Calu3 (cell line): ENCODE data around the gene CALY. TPM values are rescaled to one million over a fixed set of nuclear protein-coding genes. Genes with fewer than 3 reads are reported as not detected.

Experiments used
- BruUV-seq: library from RNA; stranded (reverse); fragments of 400-500 nt; replicated peaks from 2 replicates; lab custom pipeline; 2021; lab: Mats Ljungman, UMichigan
- CTCF ChIA-PET: fragments of 300-600 bp; sonication (Branson Sonifier 250); formaldehyde crosslinking; loops from one replicate; lab custom pipeline; 2022; ENCODE audit warnings: antibody characterized with exemption; lab: Charles Lee
- DNase-seq: peaks from one replicate; pipeline ENCODE4 v3.0.0; 2022
- H3K27ac Mint-ChIP-seq: one replicate; pipeline ENCODE4 v1.8.0; 2022; ENCODE audit warnings: mixed read lengths; ENCODE audit not compliant: unreplicated experiment
- H3K27me3 Mint-ChIP-seq: one replicate; pipeline ENCODE4 v1.8.0; 2022; ENCODE audit warnings: mixed read lengths; ENCODE audit not compliant: unreplicated experiment
- H3K36me3 Mint-ChIP-seq: one replicate; pipeline ENCODE4 v1.8.0; 2022; ENCODE audit warnings: mild to moderate bottlenecking, moderate library complexity, mixed read lengths; ENCODE audit not compliant: insufficient read depth, unreplicated experiment
- H3K4me1 Mint-ChIP-seq: one replicate; pipeline ENCODE4 v1.8.0; 2022; ENCODE audit warnings: mild to moderate bottlenecking, low read depth, mixed read lengths; ENCODE audit not compliant: unreplicated experiment
- H3K4me3 Mint-ChIP-seq: one replicate; pipeline ENCODE4 v1.8.0; 2022; ENCODE audit warnings: mild to moderate bottlenecking, low read depth, moderate library complexity, mixed read lengths; ENCODE audit not compliant: unreplicated experiment
- H3K9me3 Mint-ChIP-seq: one replicate; pipeline ENCODE4 v1.8.0; 2022; ENCODE audit warnings: low read depth, mixed read lengths; ENCODE audit not compliant: unreplicated experiment
- CTCF ChIP-seq: fragments of 200-600 bp; IDR thresholded peaks from one replicate; pipeline ENCODE4 v1.8.0; 2022; ENCODE audit warnings: antibody characterized with exemption; ENCODE audit not compliant: unreplicated experiment
- intact Hi-C: fragments of 100-400 bp; cut with micrococcal nuclease; formaldehyde crosslinking; loops from one replicate; pipeline ENCODE4 v1.10.0; 2022; ENCODE audit not compliant: unreplicated experiment
- total RNA-seq: library from RNA; stranded (reverse); gene quantifications from 2 replicates; pipeline ENCODE4 v1.2.3, GENCODE V29; 2022

The CALY gene
- total RNA-seq, 1 experiment from 2014 or later, result not detected

- no peak for DNase-seq
- no peak overlapping the region for H3K4me3 Mint-ChIP-seq
- no TSS peak for BruUV-seq
- CTCF ChIA-PET, result no interaction called here
- H3K36me3 Mint-ChIP-seq, result peaks cover 33% of the 10 kb centered on the region
- H3K4me1 Mint-ChIP-seq, result peaks cover 8% of the 10 kb centered on the region
- H3K9me3 Mint-ChIP-seq, result no peaks in the 10 kb centered on the region
- no peaks in the 10 kb centered on the region for H3K27me3 Mint-ChIP-seq
- intact Hi-C loops, result no loop called here
- no peak overlapping the region for H3K27ac Mint-ChIP-seq
- no peak for TF ChIP-seq CTCF
Measured at GRCh38 chr10:133302230-133302629, 34.5 kb downstream of the CALY start.

GRCh38 chr10:133299738-133300137, 37.0 kb downstream of the CALY start:
- Mint-ChIP-seq H3K4me1 (no peaks in the 10 kb centered on the region), H3K9me3 (no peaks in the 10 kb centered on the region), H3K27me3 (no peaks in the 10 kb centered on the region), H3K27ac (no peak overlapping the region), H3K4me3 (no peak overlapping the region), H3K36me3 (peaks cover 24% of the 10 kb centered on the region)
- no TSS peak for BruUV-seq
- TF ChIP-seq CTCF, result no peak
- intact Hi-C loops, result no loop called here
- DNase-seq, result no peak
- CTCF ChIA-PET, result no interaction called here

GRCh38 chr10:133299224-133299623, 37.5 kb downstream of the CALY start:
- H3K36me3 Mint-ChIP-seq, result peaks cover 24% of the 10 kb centered on the region
- CTCF ChIA-PET, result no interaction called here
- H3K4me3 Mint-ChIP-seq, result no peak overlapping the region
- H3K27me3 Mint-ChIP-seq, result no peaks in the 10 kb centered on the region
- H3K4me1 Mint-ChIP-seq, result no peaks in the 10 kb centered on the region
- BruUV-seq, result no TSS peak
- no peak for TF ChIP-seq CTCF
- no peak for DNase-seq
- intact Hi-C loops, result no loop called here
- H3K9me3 Mint-ChIP-seq, result no peaks in the 10 kb centered on the region
- no peak overlapping the region for H3K27ac Mint-ChIP-seq

GRCh38 chr10:133298466-133298865, 38.2 kb downstream of the CALY start:
- no peak for DNase-seq
- Mint-ChIP-seq H3K4me3 (no peak overlapping the region), H3K27ac (no peak overlapping the region), H3K27me3 (no peaks in the 10 kb centered on the region), H3K4me1 (no peaks in the 10 kb centered on the region), H3K9me3 (no peaks in the 10 kb centered on the region), H3K36me3 (peaks cover 29% of the 10 kb centered on the region)
- TF ChIP-seq CTCF, result no peak
- intact Hi-C loops, result no loop called here
- CTCF ChIA-PET, result no interaction called here
- BruUV-seq, result no TSS peak

- no TSS peak for BruUV-seq
- Mint-ChIP-seq H3K9me3 (no peaks in the 10 kb centered on the region), H3K4me1 (no peaks in the 10 kb centered on the region), H3K4me3 (no peak overlapping the region), H3K36me3 (peaks cover 33% of the 10 kb centered on the region), H3K27me3 (no peaks in the 10 kb centered on the region), H3K27ac (no peak overlapping the region)
- TF ChIP-seq CTCF, result no peak
- no peak for DNase-seq
- intact Hi-C loops, result no loop called here
- CTCF ChIA-PET, result no interaction called here
Measured at GRCh38 chr10:133297504-133297903, 39.2 kb downstream of the CALY start.
